Heart left ventricle (tissue), 16 donors: ENCODE measurements around the gene HNRNPL. TPM values are rescaled to one million over a fixed set of nuclear protein-coding genes. Genes with fewer than 3 reads are reported as not detected.
"Not testable (repeated sequence)": the region's sequence is repeated elsewhere in the genome, so short reads cannot be mapped to it uniquely, and the experiment has no call there.

Source experiments
- ATAC-seq, 4 donors: fragments of 200-7000 bp; cut with Tn5 transposase; one replicate each; pipeline ENCODE4 v1.9.1; 2020 to 2022; ENCODE audit warnings: moderate library complexity in 4 of 4, mild to moderate bottlenecking in 3 of 4, moderate number of reproducible peaks in 1 of 4
- DNase-seq, 5 donors: peaks; one replicate each; pipeline ENCODE4 v3.0.0-alpha.2; 2020
- H3K27ac ChIP-seq, 12 donors: fragments of 200-600 bp; sonication (generic) in 4 of 12; one replicate each; pipeline versions ENCODE4 v1.5.0 to v1.8.0; 2016 to 2022; ENCODE audit warnings: mild to moderate bottlenecking in 2 of 12
- H3K27me3 ChIP-seq, 9 donors: fragments of 200-600 bp; sonication (generic) in 2 of 9; one replicate each; pipeline versions ENCODE4 v1.5.1 to v1.8.0; 2016 to 2022; ENCODE audit warnings: mild to moderate bottlenecking in 3 of 9
- H3K36me3 ChIP-seq, 9 donors: fragments of 200-600 bp; sonication (generic) in 2 of 9; one replicate each; pipeline versions ENCODE4 v1.5.0 to v1.8.0; 2018 to 2022; ENCODE audit warnings: mild to moderate bottlenecking in 2 of 9
- H3K4me1 ChIP-seq, 12 donors: fragments of 200-600 bp; sonication (generic) in 4 of 12; one replicate each; pipeline versions ENCODE4 v1.5.0 to v1.8.0; 2016 to 2022; ENCODE audit warnings: mild to moderate bottlenecking in 3 of 12
- H3K4me3 ChIP-seq, 12 donors: fragments of 200-600 bp; sonication (generic) in 4 of 12; one replicate each; pipeline versions ENCODE4 v1.5.0 to v1.8.0; 2017 to 2022; ENCODE audit warnings: mild to moderate bottlenecking in 9 of 12, moderate library complexity in 4 of 12
- H3K9me3 ChIP-seq, 12 donors: fragments of 200-600 bp; sonication (generic) in 4 of 12; one replicate each; pipeline versions ENCODE4 v1.5.0 to v1.8.0; 2016 to 2022; ENCODE audit warnings: mild to moderate bottlenecking in 1 of 12
- CTCF ChIP-seq, 12 donors: fragments of 200-600 bp; sonication (generic) in 4 of 12; IDR thresholded peaks; one replicate each; pipeline versions ENCODE4 v1.5.0 to v1.8.0; 2018 to 2022; ENCODE audit warnings: antibody characterized with exemption in 12 of 12, mild to moderate bottlenecking in 5 of 12
- POLR2A ChIP-seq, 2 donors: fragments of 450-650 bp; IDR thresholded peaks; one replicate each; pipeline ENCODE4 v1.6.1; 2017; ENCODE audit warnings: antibody characterized with exemption in 2 of 2, mild to moderate bottlenecking in 2 of 2, moderate library complexity in 2 of 2
- WGBS, 4 donors: extraction: QIAGEN DNeasy Blood & Tissue Kit in 2 of 4; methylation state at CpG; one replicate each; pipeline versions ENCODE4 v1.1.5 to v1.1.7; 2013 to 2018; 5-methylcytosine and 5-hydroxymethylcytosine counted together
- intact Hi-C, 10 donors: fragments of 100-400 bp; cut with DNase I; formaldehyde crosslinking; loops; one replicate each; pipeline versions ENCODE4 v1.11.1 to v1.14.2; 2022
- polyA plus RNA-seq, 2 donors: library from polyadenylated mRNA; stranded (reverse); fragments of 200-250 nt; gene quantifications; one replicate each; pipeline ENCODE4 v1.2.3, GENCODE V29; 2013
- total RNA-seq, 9 donors: library from RNA; depleted of rRNA in 2 of 9; stranded (reverse); fragments of >200 nt in 2 of 9; fragmentation: NEBNext Ultra II Directional in 3 of 9; extraction: Animal tissue kit (Norgen Biotek cat#: 25700) in 3 of 9; gene quantifications; one replicate each; pipeline versions ENCODE4 v1.1.0 to v1.2.4, GENCODE V29; 2016 to 2023
- donor health status: ischemic (EF 13 %, LVEDD 7.1; RV severe dilation, severe dysfunction).
- donor health status: healthy with polysubstance abuse.
- donor health status: DM: no; HTN: yes; CAD: no.
- donor health status: DM: no; HTN: no; CAD: no.
- donor health status: ischemic (EF 25% LVEDD 6.9; RV normal size, moderate dysfunction).
- donor health status: ischemic (EF 25% LVEDD 5.7; RV mildly dilated, moderate dysfunction).
- donor health status: healthy.
- donor health status: DM: yes; HTN: yes; CAD: no.
- donor health status: ischemic (EF 35%, LVEDD 5.7; RV mildly dilated, moderate dysfunction).
- donor health status: nonischemic (EF 11% LVEDD 7.7; RV severe dilation, severe dysfunction).
- donor health status: DM: yes; HTN: yes; CAD: no.
- donor health status: PGD.
- donor health status: ischemic (EF 29% LVEDD 5.4; RV normal size, mild dysfunction).
- donor health status: nonischemic (EF 23%, LVEDD 6.1; RV moderate dilation, normal function).

The HNRNPL gene
- total and polyA plus RNA-seq, 11 donors, result 93.6 to 256 (median 149) TPM

- Histone ChIP-seq H3K9me3 (no peaks in the 10 kb centered on the region), H3K4me3 (peak overlapping the region in 1 of 12 donors; percentile 49), H3K4me1 (peaks cover 0 to 22% (median 10%) of the 10 kb centered on the region in 12 donors), H3K36me3 (peaks cover 0 to 48% (median 41%) of the 10 kb centered on the region in 9 donors), H3K27ac (peak overlapping the region in 10 of 12 donors; percentile 29 to 93 (median 62)), H3K27me3 (no peaks in the 10 kb centered on the region)
- ATAC-seq (no peak), DNase-seq (peak in 2 of 5 donors; percentile 19 to 41)
- 77 to 80% (median 79%) methylated on average over 12 to 16 of the region's 16 CpGs for WGBS, 4 donors
- TF ChIP-seq CTCF (IDR thresholded peaks at IDR 0.05) (no peak), POLR2A (IDR thresholded peaks at IDR 0.05) (no peak)
- intact Hi-C loops, result no loop called here
Measured at GRCh38 chr19:38878575-38879399, 29.0 kb upstream of the HNRNPL start.

GRCh38 chr19:38877781-38878574, 28.2 kb upstream of the HNRNPL start, which contains the start of gene RINL:
Gene RINL, minus strand, starts transcription at chr19:38878275. Its CDS starts 1,533 bp downstream, at chr19:38876742.
- H3K4me1 ChIP-seq, result peaks cover 0 to 22% (median 10%) of the 10 kb centered on the region in 12 donors
- H3K9me3 ChIP-seq, result no peaks in the 10 kb centered on the region
- peak within 1 kb of the TSS in 11 of 12 donors; percentile 5 to 93 (median 61) for H3K27ac ChIP-seq
- ATAC-seq (peak in 3 of 4 donors; percentile 25 to 61 (median 60)), DNase-seq (peak; percentile 26 to 58 (median 47))
- H3K4me3 ChIP-seq, result peak within 1 kb of the TSS in 3 of 12 donors; percentile 17 to 49 (median 25)
- peaks cover 0 to 40% (median 34%) of the 10 kb centered on the region in 9 donors for H3K36me3 ChIP-seq
- H3K27me3 ChIP-seq, result no peaks in the 10 kb centered on the region
- intact Hi-C loops, result no loop called here
- TF ChIP-seq POLR2A (IDR thresholded peaks at IDR 0.05), result no peak
- TF ChIP-seq CTCF (IDR thresholded peaks at IDR 0.05), result no peak
- WGBS, 4 donors, result 44 to 55% (median 51%) methylated on average over 11 of the region's 11 CpGs

- no peak for ATAC-seq
- no peaks in the 10 kb centered on the region for H3K9me3 ChIP-seq
- TF ChIP-seq CTCF (IDR thresholded peaks at IDR 0.05) (no peak), POLR2A (IDR thresholded peaks at IDR 0.05) (no peak)
- H3K4me3 ChIP-seq, result no peak overlapping the region
- H3K36me3 ChIP-seq, result peaks cover 0 to 20% (median 14%) of the 10 kb centered on the region in 9 donors
- intact Hi-C loops, result no loop called here
- H3K27me3 ChIP-seq, result no peaks in the 10 kb centered on the region
- peaks cover 0 to 22% (median 10%) of the 10 kb centered on the region in 12 donors for H3K4me1 ChIP-seq
- WGBS, 4 donors, result 75 to 89% (median 86%) methylated on average over 6 of the region's 6 CpGs
- no peak overlapping the region for H3K27ac ChIP-seq
- DNase-seq, result peak in 1 of 5 donors; percentile 0
Measured at GRCh38 chr19:38875656-38876395, 26.0 kb upstream of the HNRNPL start.

- H3K27ac ChIP-seq, DNase-seq, H3K9me3 ChIP-seq, ATAC-seq, H3K27me3 ChIP-seq, H3K4me3 ChIP-seq, H3K36me3 ChIP-seq, intact Hi-C loops: not testable (repeated sequence)
- 67 to 77% (median 73%) methylated on average over 10 of the region's 10 CpGs for WGBS, 4 donors
- peaks cover 5 to 33% (median 23%) of the 10 kb centered on the region in 12 donors for H3K4me1 ChIP-seq
Measured at GRCh38 chr19:38873400-38873799, 23.6 kb upstream of the HNRNPL start.
